ENCODE data around the gene CALML3. TPM values are rescaled to one million over a fixed set of nuclear protein-coding genes. Genes with fewer than 3 reads are reported as not detected.
A peak's percentile ranks its signal among the peaks of the same experiment; 100 is the strongest.

Gene CALML3
- total RNA-seq, 1 donor, result not detected

GRCh38 chr10:5506751-5507648, 17.8 kb upstream of the CALML3 start:
- Histone ChIP-seq H3K9me3 (ENCODE audit: low read depth, low read length) (no peaks in the 10 kb centered on the region), H3K27me3 (ENCODE audit: insufficient read depth, low read length) (peaks cover 17% of the 10 kb centered on the region), H3K79me2 (ENCODE audit: insufficient read depth, low read length) (no peaks in the 10 kb centered on the region), H3K27ac (ENCODE audit: low read depth, low read length) (no peak overlapping the region), H4K20me1 (ENCODE audit: insufficient read depth, low read length) (no peaks in the 10 kb centered on the region), H3K4me1 (ENCODE audit: insufficient read depth, low read length) (no peaks in the 10 kb centered on the region), H3K36me3 (ENCODE audit: insufficient read depth, low read length) (no peaks in the 10 kb centered on the region), H3K4me2 (ENCODE audit: insufficient read depth, low read length) (no peak overlapping the region), H2AFZ (ENCODE audit: low read length) (no peak overlapping the region), H3K4me3 (ENCODE audit: insufficient read depth, low read length) (no peak overlapping the region)
- peak; percentile 61 for DNase-seq (ENCODE audit: insufficient read length, low spot score, missing footprints)
- TF ChIP-seq, protein P1, sequence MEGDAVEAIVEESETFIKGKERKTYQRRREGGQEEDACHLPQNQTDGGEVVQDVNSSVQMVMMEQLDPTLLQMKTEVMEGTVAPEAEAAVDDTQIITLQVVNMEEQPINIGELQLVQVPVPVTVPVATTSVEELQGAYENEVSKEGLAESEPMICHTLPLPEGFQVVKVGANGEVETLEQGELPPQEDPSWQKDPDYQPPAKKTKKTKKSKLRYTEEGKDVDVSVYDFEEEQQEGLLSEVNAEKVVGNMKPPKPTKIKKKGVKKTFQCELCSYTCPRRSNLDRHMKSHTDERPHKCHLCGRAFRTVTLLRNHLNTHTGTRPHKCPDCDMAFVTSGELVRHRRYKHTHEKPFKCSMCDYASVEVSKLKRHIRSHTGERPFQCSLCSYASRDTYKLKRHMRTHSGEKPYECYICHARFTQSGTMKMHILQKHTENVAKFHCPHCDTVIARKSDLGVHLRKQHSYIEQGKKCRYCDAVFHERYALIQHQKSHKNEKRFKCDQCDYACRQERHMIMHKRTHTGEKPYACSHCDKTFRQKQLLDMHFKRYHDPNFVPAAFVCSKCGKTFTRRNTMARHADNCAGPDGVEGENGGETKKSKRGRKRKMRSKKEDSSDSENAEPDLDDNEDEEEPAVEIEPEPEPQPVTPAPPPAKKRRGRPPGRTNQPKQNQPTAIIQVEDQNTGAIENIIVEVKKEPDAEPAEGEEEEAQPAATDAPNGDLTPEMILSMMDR (IDR thresholded peaks at IDR 0.05; ENCODE audit: extremely low read depth, low read depth, low read length), result no peak

GRCh38 chr10:5507649-5508131, 17.1 kb upstream of the CALML3 start:
- Histone ChIP-seq H3K27me3 (ENCODE audit: insufficient read depth, low read length) (peaks cover 13% of the 10 kb centered on the region), H3K79me2 (ENCODE audit: insufficient read depth, low read length) (no peaks in the 10 kb centered on the region), H3K4me2 (ENCODE audit: insufficient read depth, low read length) (no peak overlapping the region), H3K27ac (ENCODE audit: low read depth, low read length) (no peak overlapping the region), H2AFZ (ENCODE audit: low read length) (no peak overlapping the region), H4K20me1 (ENCODE audit: insufficient read depth, low read length) (no peaks in the 10 kb centered on the region), H3K4me3 (ENCODE audit: insufficient read depth, low read length) (no peak overlapping the region), H3K36me3 (ENCODE audit: insufficient read depth, low read length) (no peaks in the 10 kb centered on the region), H3K9me3 (ENCODE audit: low read depth, low read length) (no peaks in the 10 kb centered on the region), H3K4me1 (ENCODE audit: insufficient read depth, low read length) (no peaks in the 10 kb centered on the region)
- TF ChIP-seq, protein P1 (IDR thresholded peaks at IDR 0.05; ENCODE audit: extremely low read depth, low read depth, low read length), result no peak
- DNase-seq (ENCODE audit: insufficient read length, low spot score, missing footprints), result peak; percentile 18

DNA sequence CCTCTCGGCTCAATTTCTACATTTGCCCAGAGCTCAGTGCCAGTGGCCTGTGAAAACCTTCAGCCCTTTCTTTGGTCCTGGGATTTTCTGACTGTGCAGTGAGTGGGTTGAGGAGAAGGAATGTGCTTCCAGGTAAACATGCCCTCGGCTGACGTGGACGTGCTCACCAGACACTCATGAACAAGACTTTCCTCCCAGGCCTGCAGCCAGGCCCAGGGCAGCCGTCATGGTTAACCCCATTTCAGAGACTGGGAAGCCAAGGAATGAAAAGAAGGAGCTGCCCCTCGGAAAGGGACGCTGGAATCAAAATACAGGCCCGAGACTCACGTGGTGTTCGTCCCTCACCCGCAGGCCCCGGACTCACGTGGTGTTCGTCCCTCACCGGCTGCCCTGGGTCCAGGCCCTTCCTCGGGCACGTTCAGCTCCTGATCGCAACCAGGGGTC, 16.6 kb upstream of the CALML3 start:
- TF ChIP-seq, protein P1 (IDR thresholded peaks at IDR 0.05; ENCODE audit: extremely low read depth, low read depth, low read length), result no peak
- Histone ChIP-seq H3K27ac (ENCODE audit: low read depth, low read length) (no peak overlapping the region), H3K9me3 (ENCODE audit: low read depth, low read length) (no peaks in the 10 kb centered on the region), H3K36me3 (ENCODE audit: insufficient read depth, low read length) (no peaks in the 10 kb centered on the region), H3K27me3 (ENCODE audit: insufficient read depth, low read length) (peaks cover 8% of the 10 kb centered on the region), H4K20me1 (ENCODE audit: insufficient read depth, low read length) (no peaks in the 10 kb centered on the region), H3K4me1 (ENCODE audit: insufficient read depth, low read length) (no peaks in the 10 kb centered on the region), H2AFZ (ENCODE audit: low read length) (no peak overlapping the region), H3K4me2 (ENCODE audit: insufficient read depth, low read length) (no peak overlapping the region), H3K79me2 (ENCODE audit: insufficient read depth, low read length) (no peaks in the 10 kb centered on the region), H3K4me3 (ENCODE audit: insufficient read depth, low read length) (no peak overlapping the region)
- DNase-seq (ENCODE audit: insufficient read length, low spot score, missing footprints), result peak; percentile 42

DNA sequence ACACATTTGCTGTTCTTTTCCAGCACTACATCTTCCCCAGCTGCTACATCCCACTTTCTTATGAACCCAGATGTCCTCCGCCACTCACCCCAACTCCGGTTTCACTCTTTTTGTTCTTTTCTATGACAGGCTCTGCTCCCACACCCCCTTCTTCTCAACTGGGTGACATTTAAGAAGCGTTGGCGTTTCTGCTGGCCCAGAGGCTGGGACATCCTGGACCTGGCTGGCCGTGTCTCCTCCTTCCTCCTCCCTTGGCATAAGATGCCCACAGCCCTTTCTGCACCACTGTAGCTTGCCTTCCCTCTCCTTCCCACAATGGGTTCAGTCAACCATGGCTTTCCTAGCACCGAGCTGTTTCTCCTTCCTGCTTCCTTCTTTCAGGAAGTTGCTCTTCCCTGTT, 16.0 kb upstream of the CALML3 start:
- H3K4me3 ChIP-seq (ENCODE audit: insufficient read depth, low read length), result no peak overlapping the region
- H3K4me1 ChIP-seq (ENCODE audit: insufficient read depth, low read length), result no peaks in the 10 kb centered on the region
- no peaks in the 10 kb centered on the region for H3K79me2 ChIP-seq (ENCODE audit: insufficient read depth, low read length)
- DNase-seq (ENCODE audit: insufficient read length, low spot score, missing footprints), result no peak
- no peaks in the 10 kb centered on the region for H3K36me3 ChIP-seq (ENCODE audit: insufficient read depth, low read length)
- no peak overlapping the region for H3K27ac ChIP-seq (ENCODE audit: low read depth, low read length)
- H3K4me2 ChIP-seq (ENCODE audit: insufficient read depth, low read length), result no peak overlapping the region
- no peaks in the 10 kb centered on the region for H4K20me1 ChIP-seq (ENCODE audit: insufficient read depth, low read length)
- TF ChIP-seq, protein P1 (IDR thresholded peaks at IDR 0.05; ENCODE audit: extremely low read depth, low read depth, low read length), result no peak
- H3K9me3 ChIP-seq (ENCODE audit: low read depth, low read length), result no peaks in the 10 kb centered on the region
- no peak overlapping the region for H2AFZ ChIP-seq (ENCODE audit: low read length)
- H3K27me3 ChIP-seq (ENCODE audit: insufficient read depth, low read length), result peaks cover 8% of the 10 kb centered on the region

All from osteoblast (primary cell).